ENCODE measurements around the gene PCDH15.

- TF ChIP-seq EZH2 (IDR thresholded peaks at IDR 0.05; ENCODE audit: insufficient read depth, poor library complexity, severe bottlenecking) (no peak), EZH2phosphoT487 (IDR thresholded peaks at IDR 0.05; ENCODE audit: insufficient read depth, low read depth) (no peak)
Measured at GRCh38 chr10:54002077-54002476, 799.0 kb downstream of the PCDH15 start.
